GM13976 (cell line): ENCODE results near the gene SEPTIN7.

Source experiments
- DNase-seq: peaks from one replicate; pipeline ENCODE4 v3.0.0; 2012; ENCODE audit warnings: low spot score
- in situ Hi-C: fragments of 300-500 bp; cut with MboI; formaldehyde crosslinking; loops from one replicate; pipeline ENCODE4 v1.12.0; 2022; ENCODE audit warnings: low sequenced_read_pairs, mixed read lengths, inconsistent platforms; ENCODE audit not compliant: unreplicated experiment
- TF ChIP-seq, protein P1 (sequence below): IDR thresholded peaks from 2 replicates; pipeline ENCODE4 v1.5.1; 2012; ENCODE audit warnings: borderline replicate concordance, mild to moderate bottlenecking; ENCODE audit not compliant: insufficient read depth; ENCODE audit errors: extremely low read depth, missing control alignments, control extremely low read depth

SEPTIN7 gene

DNA sequence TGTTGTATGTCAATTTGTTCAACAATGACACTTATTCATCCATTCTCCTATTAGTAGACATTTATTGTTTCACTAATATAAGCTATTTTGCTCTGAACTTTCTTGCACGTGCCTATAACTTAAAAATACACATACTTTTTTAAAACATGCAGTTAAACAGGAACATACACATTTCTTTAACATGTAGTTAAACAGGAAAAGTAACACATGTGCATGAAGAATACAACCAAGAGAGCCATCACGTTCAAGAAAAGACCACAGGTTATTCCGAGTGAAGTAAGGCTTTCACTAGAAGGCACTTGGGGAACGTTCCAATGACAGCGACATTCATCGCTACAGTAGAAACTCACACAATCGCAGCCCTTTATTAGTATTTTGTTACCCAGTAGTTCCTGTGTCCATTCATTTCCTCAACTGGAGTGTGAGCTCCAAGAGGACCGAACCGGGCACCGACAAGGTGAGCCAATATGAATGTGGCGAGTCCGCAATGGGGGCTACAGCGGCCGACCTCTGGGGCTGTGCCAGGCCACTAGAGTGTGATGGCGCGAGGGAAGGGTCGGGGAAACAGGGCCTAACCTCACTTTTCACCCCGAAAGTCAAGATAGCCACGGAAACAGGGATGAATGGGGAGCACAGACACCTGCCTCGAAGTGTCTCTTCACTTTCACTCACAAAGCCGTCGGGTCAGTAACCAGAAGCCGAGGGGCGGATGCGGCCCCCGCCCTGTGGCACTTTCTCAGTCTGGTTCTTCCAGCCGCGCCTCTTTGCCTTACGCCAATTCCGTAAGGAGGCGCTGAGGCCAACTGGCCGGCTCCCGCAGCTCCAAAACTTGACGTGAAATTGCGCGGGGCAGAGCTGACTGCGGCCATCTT lies 775 bp upstream of the SEPTIN7 start:
- in situ Hi-C loops, result loop anchor here (5.0 kb wide), 1 partner anchor 73 kb away; no protein-coding TSS in a partner anchor
- DNase-seq, result peak; percentile 79
- TF ChIP-seq, protein P1, sequence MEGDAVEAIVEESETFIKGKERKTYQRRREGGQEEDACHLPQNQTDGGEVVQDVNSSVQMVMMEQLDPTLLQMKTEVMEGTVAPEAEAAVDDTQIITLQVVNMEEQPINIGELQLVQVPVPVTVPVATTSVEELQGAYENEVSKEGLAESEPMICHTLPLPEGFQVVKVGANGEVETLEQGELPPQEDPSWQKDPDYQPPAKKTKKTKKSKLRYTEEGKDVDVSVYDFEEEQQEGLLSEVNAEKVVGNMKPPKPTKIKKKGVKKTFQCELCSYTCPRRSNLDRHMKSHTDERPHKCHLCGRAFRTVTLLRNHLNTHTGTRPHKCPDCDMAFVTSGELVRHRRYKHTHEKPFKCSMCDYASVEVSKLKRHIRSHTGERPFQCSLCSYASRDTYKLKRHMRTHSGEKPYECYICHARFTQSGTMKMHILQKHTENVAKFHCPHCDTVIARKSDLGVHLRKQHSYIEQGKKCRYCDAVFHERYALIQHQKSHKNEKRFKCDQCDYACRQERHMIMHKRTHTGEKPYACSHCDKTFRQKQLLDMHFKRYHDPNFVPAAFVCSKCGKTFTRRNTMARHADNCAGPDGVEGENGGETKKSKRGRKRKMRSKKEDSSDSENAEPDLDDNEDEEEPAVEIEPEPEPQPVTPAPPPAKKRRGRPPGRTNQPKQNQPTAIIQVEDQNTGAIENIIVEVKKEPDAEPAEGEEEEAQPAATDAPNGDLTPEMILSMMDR, result no peak

DNA sequence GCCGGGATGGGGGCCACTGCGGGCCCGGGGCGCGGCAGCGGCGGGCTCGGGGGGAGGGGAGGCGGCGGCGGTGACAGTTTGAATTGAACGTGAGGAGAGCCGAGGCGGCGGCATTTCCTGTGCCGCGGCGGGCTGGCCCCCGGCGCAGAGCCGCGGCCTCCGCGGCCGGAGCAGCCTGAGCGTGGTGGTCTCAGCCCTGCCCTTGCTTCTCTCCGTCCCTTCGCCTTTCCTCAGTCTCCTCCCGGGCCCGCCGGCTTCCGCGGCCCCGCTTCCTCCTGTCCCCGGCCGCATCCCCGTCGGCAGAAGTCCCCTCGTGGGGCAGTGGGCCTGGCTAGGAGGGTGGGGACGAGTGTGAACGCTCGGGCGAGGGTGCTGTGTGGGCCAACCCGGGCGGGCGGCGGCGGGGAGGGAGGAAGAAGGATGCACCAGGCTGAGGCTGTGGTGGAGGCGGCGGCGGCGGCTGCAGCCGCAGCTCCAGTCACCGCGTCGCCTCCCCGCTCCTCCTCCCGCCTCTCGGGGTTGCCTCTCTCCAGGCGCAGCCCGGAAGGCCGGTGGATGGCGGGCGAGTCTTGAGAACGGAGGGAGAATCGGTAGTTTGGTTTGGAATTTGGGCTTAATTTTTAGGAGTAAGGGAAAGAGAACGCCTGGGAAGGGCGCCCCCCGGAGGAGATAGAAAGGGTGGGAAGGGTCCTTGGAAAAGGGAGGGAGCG lies 690 bp downstream of the SEPTIN7 start:
- TF ChIP-seq, protein P1, result peak; percentile 37
- in situ Hi-C loops, result loop anchor here (5.0 kb wide), 1 partner anchor 74 kb away; no protein-coding TSS in a partner anchor
- peak; percentile 68 for DNase-seq

DNA sequence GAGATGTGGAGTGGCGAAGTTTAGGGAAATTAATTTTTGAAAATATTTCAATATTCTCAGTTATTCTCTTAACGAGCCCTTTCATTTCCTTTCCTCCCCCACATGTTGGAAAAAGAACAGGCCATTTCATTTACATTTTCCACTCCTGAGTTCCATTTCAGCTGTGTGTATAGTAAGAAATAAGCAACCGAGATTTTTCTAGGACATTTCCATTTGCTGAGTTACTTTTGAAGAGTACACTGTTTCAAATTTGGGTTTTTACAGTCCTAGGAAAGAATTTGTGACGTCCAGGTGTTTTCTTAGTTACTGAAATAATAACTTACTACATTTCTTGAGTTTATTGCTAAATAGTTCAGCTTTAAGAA lies 1.2 kb downstream of the SEPTIN7 start:
- no peak for DNase-seq
- TF ChIP-seq, protein P1, result no peak
- in situ Hi-C loops, result loop anchor here (5.0 kb wide), 1 partner anchor 75 kb away; no protein-coding TSS in a partner anchor

DNA sequence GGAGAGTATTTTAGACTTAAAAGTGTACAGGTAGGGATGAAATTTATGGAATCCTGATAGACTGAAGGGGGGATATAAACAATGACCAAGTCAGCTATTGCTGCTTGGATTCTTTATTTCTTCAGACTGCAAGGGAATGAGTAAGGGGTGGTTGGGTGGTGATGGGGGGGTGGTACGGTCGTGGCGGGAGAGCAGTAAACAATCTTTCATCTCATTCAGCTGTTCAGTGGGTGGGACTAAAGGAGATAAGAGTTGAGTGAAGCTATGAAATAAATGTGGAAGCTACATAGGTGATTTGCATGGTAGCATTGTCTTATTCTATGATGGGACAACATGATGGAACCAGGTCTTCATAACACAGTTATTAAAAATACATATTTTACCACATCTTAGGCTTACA lies 1.8 kb downstream of the SEPTIN7 start:
- DNase-seq, result peak; percentile 27
- in situ Hi-C loops, result loop anchor here (5.0 kb wide), 1 partner anchor 75 kb away; no protein-coding TSS in a partner anchor
- TF ChIP-seq, protein P1, result no peak

DNA sequence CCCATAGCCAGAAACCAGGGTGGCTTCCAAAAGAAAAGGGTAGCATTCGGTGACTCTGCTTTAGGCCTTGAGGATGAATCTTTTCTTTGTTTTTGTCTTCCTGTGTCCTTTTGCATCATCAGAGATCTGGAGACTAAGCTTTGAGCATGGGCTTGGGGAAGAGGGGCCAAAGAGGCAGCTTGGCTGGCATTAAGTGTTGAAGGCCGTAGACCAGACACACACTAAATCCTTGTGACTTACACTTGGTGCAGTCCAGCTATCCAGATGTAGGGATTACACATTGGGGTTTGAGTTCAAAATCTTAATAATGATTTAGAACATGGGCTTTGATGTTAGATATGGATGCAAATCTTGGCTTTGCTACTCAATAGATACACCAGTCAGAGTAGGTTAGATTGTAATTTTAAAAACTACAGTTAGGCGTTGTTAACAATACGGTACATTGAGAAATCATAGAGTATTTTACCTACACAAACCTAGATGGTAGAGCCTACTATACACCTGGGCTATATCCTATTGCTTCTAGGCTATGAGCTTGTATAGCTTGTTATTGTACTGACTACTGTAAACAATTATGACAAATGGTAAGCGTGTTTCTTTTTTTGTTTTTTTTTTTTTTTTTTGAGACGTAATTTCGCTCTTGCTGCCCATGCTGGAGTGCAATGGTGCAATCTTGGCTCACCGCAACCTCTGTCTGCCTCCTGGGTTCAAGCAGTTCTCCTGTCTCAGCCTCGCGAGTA lies 3.5 kb downstream of the SEPTIN7 start:
- no peak for DNase-seq
- in situ Hi-C loops, result loop anchor here (5.0 kb wide), 1 partner anchor 77 kb away; no protein-coding TSS in a partner anchor
- TF ChIP-seq, protein P1, result no peak

DNA sequence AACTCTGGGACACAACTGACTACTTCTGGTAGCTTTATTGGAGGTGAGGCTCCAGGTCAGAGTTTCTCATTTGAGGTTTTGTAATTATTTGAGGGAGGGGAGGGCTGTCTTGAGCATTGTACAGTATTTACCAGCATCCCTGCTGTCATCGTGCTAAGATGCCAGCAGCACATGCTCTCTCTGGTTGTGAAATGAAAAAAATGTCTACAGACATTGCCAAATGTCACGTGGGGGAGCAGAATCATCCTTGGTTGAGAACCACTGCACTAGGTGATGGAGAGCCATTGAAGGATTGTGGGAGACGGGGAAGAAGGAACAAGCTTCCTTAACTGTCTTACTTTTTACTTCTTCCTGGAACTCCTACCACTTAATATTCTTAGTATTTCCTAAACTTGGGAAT lies 5.0 kb downstream of the SEPTIN7 start:
- no peak for DNase-seq
- in situ Hi-C loops, result no loop called here
- TF ChIP-seq, protein P1, result no peak
